ENCODE results near the gene MGST2.

The MGST2 gene

GRCh38 chr4:139704915-139705485 is 39.4 kb downstream of the MGST2 start:
- peak; percentile 49 for DNase-seq (ENCODE audit: low read depth)

GRCh38 chr4:139709660-139710059 is 44.0 kb downstream of the MGST2 start:
- DNase-seq (ENCODE audit: low read depth), result no peak

DNA sequence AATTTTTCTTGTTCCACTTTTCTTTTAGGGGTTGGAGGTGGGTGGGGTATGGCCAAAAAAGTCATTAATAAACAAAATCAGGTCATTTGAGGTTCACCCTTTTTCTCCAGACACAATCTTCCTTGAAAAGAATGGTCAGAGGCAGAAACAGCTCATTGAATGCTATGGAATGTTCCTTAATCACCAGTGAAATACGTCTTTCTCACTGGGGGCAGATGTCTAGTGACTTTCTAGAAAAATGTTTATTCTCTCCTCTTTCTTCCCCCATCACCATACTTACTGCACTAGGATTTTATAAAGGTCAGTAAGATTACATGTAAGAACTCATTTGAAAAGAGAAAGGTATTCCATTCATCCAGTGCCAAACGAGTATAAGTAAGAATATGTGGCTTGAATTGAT is 44.5 kb downstream of the MGST2 start:
- peak; percentile 42 for DNase-seq (ENCODE audit: low read depth)

DNA sequence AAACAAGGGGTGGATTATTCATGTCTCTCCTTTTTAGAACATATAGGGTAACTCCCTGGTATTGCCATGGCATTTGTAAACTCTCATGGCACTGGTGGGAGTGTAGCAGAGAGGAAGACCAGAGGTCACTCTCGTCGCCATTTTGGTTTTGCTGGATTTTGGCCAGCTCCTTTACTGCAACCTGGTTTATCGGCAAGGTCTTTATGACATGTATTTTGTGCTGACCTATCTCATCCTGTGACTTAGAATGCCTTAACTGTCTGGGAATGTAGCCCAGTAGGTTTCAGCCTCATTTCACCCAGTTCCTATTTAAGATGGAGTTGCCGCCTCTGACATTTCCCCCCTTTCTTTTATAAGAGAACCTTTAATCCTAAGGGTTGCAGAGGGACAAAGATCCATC is 45.8 kb downstream of the MGST2 start:
- no peak for DNase-seq (ENCODE audit: low read depth)

DNA sequence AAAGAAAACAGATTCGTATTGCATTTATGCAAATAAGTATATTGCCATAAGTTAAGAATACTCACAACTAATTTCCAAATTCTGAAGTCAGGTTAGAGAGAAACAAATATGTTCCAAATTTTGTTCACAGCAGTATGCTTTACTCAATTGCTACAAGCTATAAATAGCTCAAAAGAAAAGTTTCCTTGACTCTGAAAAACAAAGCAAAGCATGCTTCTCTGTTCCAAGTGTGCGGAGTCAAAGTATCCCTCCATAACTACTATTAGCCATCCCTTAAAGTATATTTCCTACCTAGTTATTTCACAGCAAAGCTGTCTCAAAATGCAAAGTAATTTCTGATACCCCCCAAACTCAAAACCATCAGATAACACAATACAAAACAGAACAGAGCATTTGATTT is 47.3 kb downstream of the MGST2 start:
- no peak for DNase-seq (ENCODE audit: low read depth)

GRCh38 chr4:139715746-139716391 is 50.2 kb downstream of the MGST2 start:
- DNase-seq (ENCODE audit: low read depth), result peak; percentile 53

DNA sequence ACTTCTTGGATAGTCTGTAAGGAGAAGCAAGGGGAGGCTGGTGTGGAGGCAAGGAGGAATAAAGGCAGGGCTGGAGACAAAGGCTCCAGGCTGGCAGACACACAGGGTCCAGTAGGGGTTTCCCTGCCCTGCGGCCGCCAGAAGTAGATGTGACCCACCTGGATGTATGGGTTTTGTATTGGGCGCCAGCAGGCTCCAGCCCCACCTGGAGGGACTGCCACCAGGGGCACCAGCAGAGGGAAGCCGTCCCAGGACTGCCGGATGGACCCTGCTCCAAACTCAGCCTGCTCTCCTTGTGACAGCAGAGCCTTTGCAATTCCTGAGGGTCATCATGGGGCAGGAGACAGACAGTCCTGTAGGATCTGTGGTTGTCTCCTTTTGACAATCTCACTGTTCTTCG is 52.7 kb downstream of the MGST2 start:
- DNase-seq (ENCODE audit: low read depth), result no peak

- no peak for DNase-seq (ENCODE audit: low read depth)
These were observed 53.2 kb downstream of the MGST2 start for GRCh38 chr4:139718833-139719232.

GRCh38 chr4:139719381-139720101 is 53.9 kb downstream of the MGST2 start:
- DNase-seq (ENCODE audit: low read depth), result no peak

DNA sequence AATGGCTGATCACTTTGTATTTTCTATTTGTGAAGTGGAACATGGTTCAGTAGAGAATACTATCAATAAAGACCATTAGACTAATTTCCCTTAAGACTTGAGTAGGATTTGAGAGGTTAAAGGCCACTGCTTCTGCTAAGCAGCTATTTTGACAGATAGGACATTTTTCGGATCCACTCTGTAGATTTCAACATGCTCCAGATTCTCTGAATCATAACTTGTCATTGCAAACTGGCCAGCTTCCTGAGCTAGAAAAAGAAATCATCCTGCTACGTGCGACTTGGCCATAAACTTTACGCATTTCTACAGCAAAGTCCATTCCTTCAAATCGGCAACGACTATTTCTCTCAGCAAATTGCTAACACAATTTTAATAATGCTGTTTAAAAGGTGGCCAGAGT is 55.2 kb downstream of the MGST2 start:
- peak; percentile 62 for DNase-seq (ENCODE audit: low read depth)

GRCh38 chr4:139721789-139722188 is 56.2 kb downstream of the MGST2 start:
- no peak for DNase-seq (ENCODE audit: low read depth)

- no peak for DNase-seq (ENCODE audit: low read depth)
These were observed 59.6 kb downstream of the MGST2 start for GRCh38 chr4:139725236-139725635.

DNA sequence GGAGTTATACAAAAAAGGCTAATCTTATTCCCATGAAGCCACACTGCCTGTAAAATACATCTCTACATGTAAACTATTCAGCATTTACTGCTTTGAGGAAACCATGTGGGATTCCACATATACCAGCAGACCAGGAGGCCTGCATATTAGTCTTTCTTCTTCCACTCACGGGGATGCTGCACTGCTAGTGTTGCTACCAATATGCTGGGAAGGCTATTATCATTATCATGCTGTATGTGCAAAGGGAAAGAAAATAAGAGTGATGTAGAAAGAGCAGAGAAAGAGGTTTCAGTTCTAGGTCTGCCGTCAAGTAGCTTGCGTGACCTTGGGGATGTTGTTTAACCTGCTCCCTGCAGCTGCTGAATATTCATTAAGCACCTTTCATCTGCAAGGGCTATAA is 61.0 kb downstream of the MGST2 start:
- no peak for DNase-seq (ENCODE audit: low read depth)

DNA sequence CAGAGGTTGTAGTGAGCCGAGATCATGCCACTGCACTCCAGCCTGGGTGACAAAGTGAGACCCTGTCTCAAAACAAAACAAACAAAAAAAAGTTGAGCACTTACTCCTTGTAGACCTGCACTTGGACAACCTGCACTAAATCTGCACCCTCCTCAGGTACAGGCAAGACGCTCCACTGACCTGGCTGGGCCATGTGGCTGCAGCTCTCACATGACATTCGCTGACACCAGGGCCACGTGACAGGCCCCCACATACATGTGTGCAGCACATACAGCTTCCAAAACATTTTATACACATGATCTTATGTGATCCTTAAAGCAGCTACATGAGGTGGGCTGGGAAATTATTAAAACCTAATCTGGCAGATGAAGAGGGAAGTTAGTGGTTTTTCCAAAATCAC is 62.5 kb downstream of the MGST2 start:
- DNase-seq (ENCODE audit: low read depth), result no peak

- DNase-seq (ENCODE audit: low read depth), result no peak
These were observed 63.2 kb downstream of the MGST2 start for GRCh38 chr4:139728840-139729239.

- no peak for DNase-seq (ENCODE audit: low read depth)
These were observed 67.5 kb downstream of the MGST2 start for GRCh38 chr4:139732991-139733570.

- DNase-seq (ENCODE audit: low read depth), result peak; percentile 85
These were observed 68.7 kb downstream of the MGST2 start for GRCh38 chr4:139734201-139734874.

GRCh38 chr4:139734875-139735380 is 69.3 kb downstream of the MGST2 start:
- peak; percentile 83 for DNase-seq (ENCODE audit: low read depth)

GRCh38 chr4:139735381-139736273 is 70.0 kb downstream of the MGST2 start:
- peak; percentile 31 for DNase-seq (ENCODE audit: low read depth)

- DNase-seq (ENCODE audit: low read depth), result no peak
These were observed 70.6 kb downstream of the MGST2 start for GRCh38 chr4:139736274-139736660.

DNA sequence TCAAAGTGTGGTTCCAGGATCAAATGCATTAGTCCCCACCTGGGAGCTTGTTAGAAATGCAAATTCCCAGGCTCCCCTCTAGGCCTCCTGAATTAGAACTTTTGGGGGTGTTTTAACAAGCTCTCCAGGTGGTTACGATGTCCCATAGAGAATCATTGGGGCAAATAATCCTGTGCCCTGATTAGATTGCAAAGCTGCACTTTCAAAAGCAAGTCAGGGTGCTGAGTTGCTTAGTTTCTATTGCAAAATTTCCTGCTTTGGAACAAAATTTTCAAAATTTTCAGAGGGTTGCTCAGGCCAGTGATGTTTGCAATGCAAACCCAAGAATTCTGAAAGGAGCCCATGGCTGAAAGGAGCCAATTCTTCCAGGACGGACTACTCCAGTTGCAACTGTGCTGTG is 71.0 kb downstream of the MGST2 start:
- peak; percentile 12 for DNase-seq (ENCODE audit: low read depth)
